ENCODE measurements around the gene C4A.
"Not testable (repeated sequence)": the region's sequence is repeated elsewhere in the genome, so short reads cannot be mapped to it uniquely, and the experiment has no call there.

C4A gene

DNA sequence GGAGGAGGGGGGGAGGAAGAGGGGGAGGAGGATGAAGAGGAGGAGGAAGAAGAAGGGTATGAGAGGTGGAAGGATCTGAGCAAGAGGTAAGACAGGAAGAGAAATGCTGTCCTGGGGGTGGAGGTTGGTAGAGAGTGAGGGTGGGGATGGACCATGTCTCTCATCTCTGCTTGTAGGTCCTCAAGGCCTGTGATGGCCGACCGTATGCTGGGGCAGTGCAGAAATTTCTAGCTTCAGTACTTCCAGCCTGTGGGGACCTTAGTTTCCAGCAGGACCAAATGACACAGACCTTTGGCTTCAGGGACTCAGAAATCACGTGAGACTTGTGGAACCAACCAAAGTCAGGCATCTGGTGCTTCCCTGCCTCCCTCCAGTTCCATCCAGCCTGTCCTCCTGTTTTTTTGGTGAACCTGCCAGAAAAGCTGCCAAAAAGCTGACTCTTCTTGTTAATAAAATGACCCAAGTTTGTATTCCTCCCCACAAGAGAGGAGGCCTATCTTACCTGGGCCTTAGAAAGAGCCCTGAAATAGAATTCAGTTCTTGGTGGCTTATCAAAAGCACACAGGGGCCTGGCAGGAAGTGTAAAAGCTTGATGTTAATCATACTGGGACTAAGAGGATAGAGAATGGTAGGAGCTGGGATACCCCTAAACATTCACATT is 2.5 kb upstream of the C4A start:
- DNase-seq (ENCODE audit: low read depth in 2 of 2), result no peak

GRCh38 chr6:31980195-31980876 is 1.5 kb upstream of the C4A start:
- not testable (repeated sequence) for DNase-seq (ENCODE audit: low read depth in 2 of 2)

GRCh38 chr6:31980998-31981397 is 859 bp upstream of the C4A start:
- not testable (repeated sequence) for DNase-seq (ENCODE audit: low read depth in 2 of 2)

DNA sequence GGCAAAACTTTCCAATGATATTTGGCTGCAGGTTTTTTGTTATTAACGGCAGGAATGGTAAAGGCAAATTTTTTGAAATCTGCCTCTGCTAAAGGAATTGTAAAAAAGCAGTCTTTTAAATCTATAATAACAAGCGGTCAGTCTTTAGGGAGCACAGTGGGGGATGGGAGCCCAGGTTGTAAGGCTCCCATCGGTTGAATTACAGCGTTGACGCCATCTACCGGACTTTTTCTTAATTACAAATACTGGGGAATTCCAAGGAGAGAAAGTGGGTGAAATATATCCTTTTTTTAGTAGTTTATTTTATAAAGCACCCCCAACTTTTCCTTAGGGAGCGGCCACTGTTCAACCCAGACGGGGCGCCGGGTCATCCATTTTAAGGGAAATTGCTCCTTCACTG is 7.5 kb downstream of the C4A start:
- not testable (repeated sequence) for DNase-seq (ENCODE audit: low read depth in 2 of 2)

DNA sequence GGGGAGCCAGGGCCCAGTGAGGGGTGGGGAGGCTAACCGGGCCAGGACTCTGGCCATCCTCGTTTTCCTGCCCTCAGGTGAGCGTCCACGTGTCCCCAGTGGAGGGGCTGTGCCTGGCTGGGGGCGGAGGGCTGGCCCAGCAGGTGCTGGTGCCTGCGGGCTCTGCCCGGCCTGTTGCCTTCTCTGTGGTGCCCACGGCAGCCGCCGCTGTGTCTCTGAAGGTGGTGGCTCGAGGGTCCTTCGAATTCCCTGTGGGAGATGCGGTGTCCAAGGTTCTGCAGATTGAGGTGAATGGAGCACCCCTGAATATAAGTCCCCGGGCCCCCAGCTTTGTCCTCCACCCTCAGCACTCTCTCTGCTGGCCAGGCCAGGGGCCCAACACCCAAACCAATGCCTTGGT is 12.6 kb downstream of the C4A start:
- DNase-seq (ENCODE audit: low read depth in 2 of 2), result not testable (repeated sequence)

- not testable (repeated sequence) for DNase-seq (ENCODE audit: low read depth in 2 of 2)
These were observed 14.5 kb downstream of the C4A start for GRCh38 chr6:31996385-31996784.

DNA sequence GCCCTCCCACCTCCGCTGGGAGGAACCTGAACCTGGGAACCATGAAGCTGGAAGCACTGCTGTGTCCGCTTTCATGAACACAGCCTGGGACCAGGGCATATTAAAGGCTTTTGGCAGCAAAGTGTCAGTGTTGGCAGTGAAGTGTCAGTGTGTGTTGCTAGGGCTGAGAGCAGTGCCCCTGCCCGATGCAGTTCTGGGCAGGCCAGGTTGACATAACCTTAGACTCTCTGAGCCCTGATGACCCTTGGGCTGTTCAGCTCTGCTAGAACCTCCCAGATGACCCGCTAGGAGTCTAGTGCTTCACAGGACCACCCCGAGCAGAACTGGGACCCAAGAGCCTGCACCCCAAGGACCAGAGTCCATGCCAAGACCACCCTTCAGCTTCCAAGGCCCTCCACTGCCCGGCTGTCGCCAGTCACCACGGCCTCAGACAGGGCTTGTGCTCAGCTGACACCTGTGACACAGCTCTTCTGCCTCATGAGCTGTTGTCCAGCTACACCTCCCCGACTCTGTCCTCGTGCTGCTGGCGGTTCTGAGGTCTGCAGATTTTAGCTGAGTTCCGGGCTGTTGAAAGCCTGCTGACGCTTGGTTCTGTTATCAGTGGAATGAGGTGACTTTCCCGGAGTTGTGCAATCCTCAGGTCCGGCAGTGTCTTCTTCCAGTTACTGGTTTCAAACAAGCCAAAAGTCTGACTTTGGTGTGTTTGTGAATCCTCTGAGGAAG is 20.9 kb downstream of the C4A start:
- DNase-seq (ENCODE audit: low read depth in 2 of 2), result not testable (repeated sequence)

- not testable (repeated sequence) for DNase-seq (ENCODE audit: low read depth in 2 of 2)
These were observed 21.4 kb downstream of the C4A start for GRCh38 chr6:32003301-32003700.

- not testable (repeated sequence) for DNase-seq (ENCODE audit: low read depth in 2 of 2)
These were observed 22.5 kb downstream of the C4A start for GRCh38 chr6:32004393-32004792.

DNA sequence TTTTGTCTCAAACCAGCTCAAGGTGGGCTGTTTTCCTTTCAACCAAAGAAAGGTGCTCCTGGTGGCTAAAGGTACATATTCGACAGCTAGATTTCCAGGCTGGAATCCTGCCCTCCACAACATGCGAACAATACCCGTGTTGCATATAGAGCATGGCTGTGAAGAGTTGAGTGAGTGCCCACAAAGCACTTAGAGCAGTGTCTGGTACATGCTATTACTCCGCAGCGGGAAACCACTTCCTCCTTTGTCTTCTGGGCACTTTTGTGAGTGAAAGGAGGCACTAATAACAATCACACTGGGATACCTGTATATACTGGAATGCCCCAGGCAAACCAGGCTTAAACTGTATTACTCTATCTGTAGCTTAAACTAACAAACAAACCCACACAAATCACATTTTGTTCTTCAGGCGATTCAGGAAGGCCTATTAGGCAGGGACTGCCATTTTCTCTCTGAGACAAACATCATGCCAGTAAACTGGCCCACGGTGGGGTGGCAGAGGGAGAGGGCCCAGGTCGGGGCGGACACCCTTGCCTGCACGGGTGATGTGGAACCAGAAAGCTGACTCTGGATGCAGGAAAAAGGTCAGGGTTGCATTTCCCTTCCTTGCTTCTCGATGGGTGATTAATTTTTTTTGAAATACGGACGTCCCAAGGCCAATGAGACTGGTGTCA is 23.1 kb downstream of the C4A start:
- not testable (repeated sequence) for DNase-seq (ENCODE audit: low read depth in 2 of 2)

DNA sequence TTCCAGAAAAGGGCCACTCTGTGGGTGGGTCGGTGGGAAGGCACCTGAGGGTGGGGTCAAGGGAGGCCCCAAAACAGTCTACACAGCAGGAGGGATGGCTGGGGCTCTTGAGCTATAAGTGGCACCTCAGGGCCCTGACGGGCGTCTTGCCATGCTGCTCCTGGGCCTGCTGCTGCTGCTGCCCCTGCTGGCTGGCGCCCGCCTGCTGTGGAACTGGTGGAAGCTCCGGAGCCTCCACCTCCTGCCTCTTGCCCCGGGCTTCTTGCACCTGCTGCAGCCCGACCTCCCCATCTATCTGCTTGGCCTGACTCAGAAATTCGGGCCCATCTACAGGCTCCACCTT is 23.7 kb downstream of the C4A start:
- DNase-seq (ENCODE audit: low read depth in 2 of 2), result not testable (repeated sequence)

DNA sequence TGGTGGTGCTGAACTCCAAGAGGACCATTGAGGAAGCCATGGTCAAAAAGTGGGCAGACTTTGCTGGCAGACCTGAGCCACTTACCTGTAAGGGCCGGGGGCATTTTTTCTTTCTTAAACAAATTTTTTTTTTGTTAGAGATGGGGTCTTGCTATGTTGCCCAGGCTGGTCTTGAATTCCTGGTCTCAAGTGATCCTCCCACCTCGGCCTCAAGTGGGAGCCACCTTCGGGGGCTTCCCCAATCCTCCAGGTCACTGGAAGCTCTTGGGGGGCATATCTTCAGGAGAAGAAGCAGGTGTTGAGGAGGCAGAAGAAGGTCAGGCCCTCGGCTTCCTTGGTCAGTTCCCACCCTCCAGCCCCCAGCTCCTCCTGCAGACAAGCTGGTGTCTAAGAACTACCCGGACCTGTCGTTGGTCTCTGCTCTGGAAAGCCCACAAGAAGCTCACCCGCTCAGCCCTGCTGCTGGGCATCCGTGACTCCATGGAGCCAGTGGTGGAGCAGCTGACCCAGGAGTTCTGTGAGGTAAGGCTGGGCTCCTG is 24.2 kb downstream of the C4A start:
- not testable (repeated sequence) for DNase-seq (ENCODE audit: low read depth in 2 of 2)

- not testable (repeated sequence) for DNase-seq (ENCODE audit: low read depth in 2 of 2)
These were observed 25.2 kb downstream of the C4A start for GRCh38 chr6:32007086-32007485.

GRCh38 chr6:32008037-32008436 is 26.2 kb downstream of the C4A start:
- not testable (repeated sequence) for DNase-seq (ENCODE audit: low read depth in 2 of 2)

DNA sequence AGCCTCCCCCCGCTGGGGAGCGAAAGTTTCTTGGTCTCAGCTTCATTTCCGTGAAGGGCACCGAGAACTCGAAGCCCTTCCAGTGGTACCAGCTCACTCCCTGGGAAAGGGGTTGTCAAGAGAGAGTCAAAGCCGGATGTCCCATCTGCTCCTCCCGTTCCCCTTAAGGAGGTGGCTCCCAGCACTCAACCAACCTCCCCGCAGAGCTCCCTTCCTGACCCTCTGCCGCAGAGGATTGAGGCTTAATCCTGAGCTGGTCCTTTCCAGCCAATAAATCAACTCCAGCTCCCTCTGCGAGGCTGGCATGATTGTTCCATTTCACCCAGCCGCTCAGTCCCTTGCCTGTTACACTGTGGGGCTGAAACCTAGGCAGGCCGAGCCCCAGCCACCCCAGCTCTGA is 26.8 kb downstream of the C4A start:
- not testable (repeated sequence) for DNase-seq (ENCODE audit: low read depth in 2 of 2)

GRCh38 chr6:32009537-32009936 is 27.7 kb downstream of the C4A start:
- DNase-seq (ENCODE audit: low read depth in 2 of 2), result not testable (repeated sequence)

- not testable (repeated sequence) for DNase-seq (ENCODE audit: low read depth in 2 of 2)
These were observed 29.1 kb downstream of the C4A start for GRCh38 chr6:32010856-32011530.

DNA sequence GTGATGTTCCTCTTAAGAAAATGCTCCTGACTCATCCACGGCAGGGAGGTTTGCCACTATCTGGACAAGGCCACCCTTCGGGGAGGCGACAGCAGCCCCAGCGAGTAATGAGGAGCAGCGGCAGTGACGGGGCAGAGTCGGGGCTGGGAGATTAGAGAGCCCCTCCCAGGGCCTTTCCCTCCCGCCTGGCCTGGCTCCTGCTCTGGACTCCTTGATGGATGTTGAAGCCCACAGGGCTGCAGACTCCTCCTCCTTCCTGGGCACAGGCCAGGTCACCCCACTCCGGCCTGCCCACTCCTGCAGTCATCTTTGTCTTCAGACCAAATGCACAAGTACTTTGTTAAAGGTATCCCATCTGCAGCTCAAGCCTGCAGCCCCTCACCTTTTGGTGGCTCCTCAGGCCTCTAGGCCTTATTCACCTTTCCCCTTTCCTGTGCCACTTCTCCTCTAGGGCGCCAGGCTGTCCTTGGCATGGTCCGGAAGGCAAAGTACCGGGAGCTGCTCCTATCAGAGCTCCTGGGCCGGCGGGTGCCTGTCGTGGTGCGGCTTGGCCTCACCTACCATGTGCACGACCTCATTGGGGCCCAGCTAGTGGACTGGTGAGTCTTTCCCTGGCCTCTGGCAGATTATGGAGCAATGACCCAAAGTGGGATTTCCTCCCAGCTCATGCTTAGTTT is 31.2 kb downstream of the C4A start:
- DNase-seq (ENCODE audit: low read depth in 2 of 2), result not testable (repeated sequence)

- not testable (repeated sequence) for DNase-seq (ENCODE audit: low read depth in 2 of 2)
These were observed 31.9 kb downstream of the C4A start for GRCh38 chr6:32013738-32014137.

DNA sequence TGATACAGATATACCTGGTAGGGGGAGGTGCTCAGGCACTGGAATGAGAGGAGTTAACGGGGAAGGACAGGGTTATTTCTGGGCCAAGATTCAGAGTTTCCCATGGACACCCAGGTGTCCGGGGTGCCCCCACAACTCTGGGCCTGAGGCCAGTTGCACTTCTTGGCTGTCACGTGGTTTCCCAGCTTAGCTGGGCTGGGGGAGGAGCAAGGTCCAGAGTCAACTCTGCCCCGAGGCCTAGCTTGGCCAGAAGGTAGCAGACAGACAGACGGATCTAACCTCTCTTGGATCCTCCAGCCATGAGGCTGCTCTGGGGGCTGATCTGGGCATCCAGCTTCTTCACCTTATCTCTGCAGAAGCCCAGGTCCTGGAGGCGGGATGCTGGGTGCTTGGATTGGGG is 32.7 kb downstream of the C4A start, which contains the start of gene C4B:
TSS of gene C4B (plus strand) at position 249 of the 400 bp plus-strand sequence. CDS start at position 300, 51 bp downstream.
- DNase-seq (ENCODE audit: low read depth in 2 of 2), result not testable (repeated sequence)

GRCh38 chr6:32022100-32022499 is 40.2 kb downstream of the C4A start:
- not testable (repeated sequence) for DNase-seq (ENCODE audit: low read depth in 2 of 2)

Data from stimulated activated CD8-positive, alpha-beta memory T cell treated with anti-CD3 and anti-CD28 coated beads, Interleukin-2, amount 100 ng/mL, for 48 hours (primary cell).